Measurements from ENCODE around the gene PRAC2.

Gene PRAC2

DNA sequence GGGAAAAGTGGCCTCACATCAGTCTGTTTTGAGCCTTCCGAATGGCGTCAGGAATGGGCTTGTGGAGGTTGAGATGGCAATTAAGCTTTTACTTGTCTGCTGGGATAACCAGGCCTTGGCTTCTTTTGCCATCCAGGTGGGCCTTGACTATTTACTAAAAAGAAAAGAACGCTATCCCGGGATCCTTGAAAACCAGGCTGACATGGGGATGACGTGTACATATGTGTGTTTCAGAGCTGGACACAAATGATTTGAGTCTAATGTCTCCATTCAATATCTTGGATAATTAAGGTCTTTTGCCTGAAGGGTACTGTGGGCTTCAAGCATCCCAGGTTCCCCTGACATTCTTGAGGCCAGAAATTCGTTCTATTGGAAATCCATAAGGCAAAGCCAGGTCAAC lies 38.1 kb downstream of the PRAC2 start:
- TF ChIP-seq, protein P1, sequence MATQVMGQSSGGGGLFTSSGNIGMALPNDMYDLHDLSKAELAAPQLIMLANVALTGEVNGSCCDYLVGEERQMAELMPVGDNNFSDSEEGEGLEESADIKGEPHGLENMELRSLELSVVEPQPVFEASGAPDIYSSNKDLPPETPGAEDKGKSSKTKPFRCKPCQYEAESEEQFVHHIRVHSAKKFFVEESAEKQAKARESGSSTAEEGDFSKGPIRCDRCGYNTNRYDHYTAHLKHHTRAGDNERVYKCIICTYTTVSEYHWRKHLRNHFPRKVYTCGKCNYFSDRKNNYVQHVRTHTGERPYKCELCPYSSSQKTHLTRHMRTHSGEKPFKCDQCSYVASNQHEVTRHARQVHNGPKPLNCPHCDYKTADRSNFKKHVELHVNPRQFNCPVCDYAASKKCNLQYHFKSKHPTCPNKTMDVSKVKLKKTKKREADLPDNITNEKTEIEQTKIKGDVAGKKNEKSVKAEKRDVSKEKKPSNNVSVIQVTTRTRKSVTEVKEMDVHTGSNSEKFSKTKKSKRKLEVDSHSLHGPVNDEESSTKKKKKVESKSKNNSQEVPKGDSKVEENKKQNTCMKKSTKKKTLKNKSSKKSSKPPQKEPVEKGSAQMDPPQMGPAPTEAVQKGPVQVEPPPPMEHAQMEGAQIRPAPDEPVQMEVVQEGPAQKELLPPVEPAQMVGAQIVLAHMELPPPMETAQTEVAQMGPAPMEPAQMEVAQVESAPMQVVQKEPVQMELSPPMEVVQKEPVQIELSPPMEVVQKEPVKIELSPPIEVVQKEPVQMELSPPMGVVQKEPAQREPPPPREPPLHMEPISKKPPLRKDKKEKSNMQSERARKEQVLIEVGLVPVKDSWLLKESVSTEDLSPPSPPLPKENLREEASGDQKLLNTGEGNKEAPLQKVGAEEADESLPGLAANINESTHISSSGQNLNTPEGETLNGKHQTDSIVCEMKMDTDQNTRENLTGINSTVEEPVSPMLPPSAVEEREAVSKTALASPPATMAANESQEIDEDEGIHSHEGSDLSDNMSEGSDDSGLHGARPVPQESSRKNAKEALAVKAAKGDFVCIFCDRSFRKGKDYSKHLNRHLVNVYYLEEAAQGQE (IDR thresholded peaks at IDR 0.05; ENCODE audit: insufficient read depth in 1 of 2, low read depth in 2 of 2, low read length in 2 of 2): no peak
- no peak for TF ChIP-seq TAF1 (IDR thresholded peaks at IDR 0.05; ENCODE audit: borderline replicate concordance, insufficient read depth, low read length)
- TF ChIP-seq FOXP2 (optimal IDR thresholded peaks at IDR 0.05; ENCODE audit: borderline replicate concordance, extremely low read depth, extremely low read length, insufficient read depth): no peak
- no peak for TF ChIP-seq SIN3A (IDR thresholded peaks at IDR 0.05; ENCODE audit: borderline replicate concordance, insufficient read depth, low read length)
- no peak for TF ChIP-seq POLR2AphosphoS5 (IDR thresholded peaks at IDR 0.05; ENCODE audit: low read depth, low read length)

GRCh38 chr17:48767263-48767774 lies 44.3 kb downstream of the PRAC2 start:
- TF ChIP-seq FOXP2 (optimal IDR thresholded peaks at IDR 0.05; ENCODE audit: borderline replicate concordance, extremely low read depth, extremely low read length, insufficient read depth) (no peak), SIN3A (IDR thresholded peaks at IDR 0.05; ENCODE audit: borderline replicate concordance, insufficient read depth, low read length) (no peak)

GRCh38 chr17:48769009-48769675 lies 46.2 kb downstream of the PRAC2 start:
- no peak for TF ChIP-seq SIN3A (IDR thresholded peaks at IDR 0.05; ENCODE audit: borderline replicate concordance, insufficient read depth, low read length)

GRCh38 chr17:48770954-48771353 lies 48.0 kb downstream of the PRAC2 start:
- no peak for TF ChIP-seq POLR2AphosphoS5 (IDR thresholded peaks at IDR 0.05; ENCODE audit: low read depth, low read length)
- TF ChIP-seq, protein P1 (IDR thresholded peaks at IDR 0.05; ENCODE audit: insufficient read depth in 1 of 2, low read depth in 2 of 2, low read length in 2 of 2): no peak
- TF ChIP-seq FOXP2 (optimal IDR thresholded peaks at IDR 0.05; ENCODE audit: borderline replicate concordance, extremely low read depth, extremely low read length, insufficient read depth): no peak
- no peak for TF ChIP-seq TAF1 (IDR thresholded peaks at IDR 0.05; ENCODE audit: borderline replicate concordance, insufficient read depth, low read length)
- TF ChIP-seq SIN3A (IDR thresholded peaks at IDR 0.05; ENCODE audit: borderline replicate concordance, insufficient read depth, low read length): no peak

DNA sequence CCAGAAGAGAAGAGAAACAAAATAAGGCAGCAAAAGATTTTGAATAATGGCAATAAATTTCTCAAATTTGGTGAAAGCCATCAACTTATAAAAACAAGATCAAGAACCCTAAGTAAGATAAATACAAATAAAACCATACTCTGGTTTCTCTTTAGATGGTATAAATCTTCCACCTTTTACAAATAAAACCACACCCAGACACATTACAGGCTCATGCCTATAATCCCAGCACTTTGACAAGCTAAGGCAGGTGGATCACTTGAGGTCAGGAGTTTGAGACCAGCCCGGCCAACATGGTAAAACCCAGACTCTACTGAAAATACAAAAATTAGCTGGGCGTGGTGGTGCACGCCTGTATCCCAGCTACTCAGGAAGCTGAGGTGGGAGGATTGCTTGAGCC lies 50.3 kb downstream of the PRAC2 start:
- TF ChIP-seq SIN3A (IDR thresholded peaks at IDR 0.05; ENCODE audit: borderline replicate concordance, insufficient read depth, low read length): no peak
- TF ChIP-seq, protein P1 (IDR thresholded peaks at IDR 0.05; ENCODE audit: insufficient read depth in 1 of 2, low read depth in 2 of 2, low read length in 2 of 2): no peak
- TF ChIP-seq TAF1 (IDR thresholded peaks at IDR 0.05; ENCODE audit: borderline replicate concordance, insufficient read depth, low read length): no peak
- TF ChIP-seq POLR2AphosphoS5 (IDR thresholded peaks at IDR 0.05; ENCODE audit: low read depth, low read length): no peak
- no peak for TF ChIP-seq FOXP2 (optimal IDR thresholded peaks at IDR 0.05; ENCODE audit: borderline replicate concordance, extremely low read depth, extremely low read length, insufficient read depth)
